ENCODE results near the gene CAND1.

CAND1 gene

DNA sequence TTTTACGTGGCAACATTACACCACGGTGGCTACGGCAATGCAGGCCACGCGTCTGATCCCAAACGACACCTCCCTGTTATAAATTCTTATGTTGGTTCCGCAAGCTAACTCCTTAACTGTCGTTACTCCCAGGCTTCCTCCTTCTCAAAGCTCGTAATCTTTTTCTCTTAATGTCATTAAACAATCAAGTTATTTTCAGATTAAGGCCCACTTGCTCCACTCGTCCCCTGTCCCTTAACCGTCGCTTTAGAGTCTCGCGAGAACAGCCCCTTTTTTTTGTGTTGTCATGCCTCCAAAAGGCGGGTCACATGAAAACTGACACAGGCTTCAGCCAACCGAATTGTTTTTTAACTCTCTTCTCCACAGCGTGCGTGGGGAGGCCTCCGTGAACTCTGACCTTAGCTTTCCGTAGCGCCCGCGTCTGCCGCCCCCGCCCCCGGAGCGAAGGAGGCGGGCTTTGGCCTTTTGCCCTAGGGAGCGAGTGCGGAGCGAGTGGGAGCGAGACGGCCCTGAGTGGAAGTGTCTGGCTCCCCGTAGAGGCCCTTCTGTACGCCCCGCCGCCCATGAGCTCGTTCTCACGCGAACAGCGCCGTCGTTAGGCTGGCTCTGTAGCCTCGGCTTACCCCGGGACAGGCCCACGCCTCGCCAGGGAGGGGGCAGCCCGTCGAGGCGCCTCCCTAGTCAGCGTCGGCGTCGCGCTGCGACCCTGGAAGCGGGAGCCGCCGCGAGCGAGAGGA lies at the start of gene CAND1:
CAND1 (plus strand) TSS at position 463 of the 737 bp plus-strand sequence. CDS start 360 bp downstream, outside the sequence.
- DNase-seq: peak; percentile 90 to 100 (median 98)

DNA sequence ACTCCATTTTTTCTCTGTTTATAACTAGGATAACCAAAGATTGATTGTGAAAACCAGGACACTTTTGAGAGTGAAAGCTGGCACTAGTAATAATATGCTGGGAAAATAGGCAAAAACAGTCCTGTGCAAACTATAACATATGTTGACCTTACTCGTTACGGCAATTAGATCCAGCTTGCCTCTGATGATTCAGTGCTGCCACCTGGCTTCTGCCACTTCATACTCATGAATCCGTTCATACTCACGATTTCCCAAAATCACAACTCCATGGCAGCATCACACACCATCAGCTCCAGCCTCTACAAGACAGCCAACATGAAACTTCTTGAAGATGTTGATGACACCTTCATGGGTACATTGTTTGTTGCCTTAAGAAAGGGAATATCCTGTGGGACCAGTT lies 49.1 kb upstream of the CAND1 start:
- peak in 5 of 58 donors; percentile 2 to 15 (median 6) for DNase-seq

DNA sequence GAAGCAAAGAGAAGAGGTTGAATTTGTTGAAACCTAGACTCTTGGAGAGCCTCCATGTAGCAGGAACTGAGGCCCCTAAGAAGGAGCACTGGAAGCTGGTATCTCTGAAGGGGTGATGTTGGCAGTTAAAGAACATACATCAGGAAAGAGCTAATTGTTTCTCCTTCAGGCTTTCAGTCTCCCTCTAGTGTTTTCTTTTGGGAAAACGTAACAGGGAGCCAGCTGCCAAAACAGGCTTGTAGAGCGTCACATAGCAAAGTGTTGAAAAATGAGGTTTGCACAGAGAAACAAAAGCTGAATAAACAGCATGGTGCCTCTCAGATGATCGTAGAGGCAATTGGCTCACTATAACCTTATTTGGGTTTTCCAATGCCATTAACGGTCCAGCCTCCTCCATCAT lies 46.9 kb upstream of the CAND1 start:
- peak in 3 of 58 donors; percentile 1 to 31 (median 1) for DNase-seq

- no peak for DNase-seq
These were observed 45.9 kb upstream of the CAND1 start for GRCh38 chr12:67223225-67223624.

GRCh38 chr12:67237231-67237630 lies 31.9 kb upstream of the CAND1 start:
- no peak for DNase-seq

DNA sequence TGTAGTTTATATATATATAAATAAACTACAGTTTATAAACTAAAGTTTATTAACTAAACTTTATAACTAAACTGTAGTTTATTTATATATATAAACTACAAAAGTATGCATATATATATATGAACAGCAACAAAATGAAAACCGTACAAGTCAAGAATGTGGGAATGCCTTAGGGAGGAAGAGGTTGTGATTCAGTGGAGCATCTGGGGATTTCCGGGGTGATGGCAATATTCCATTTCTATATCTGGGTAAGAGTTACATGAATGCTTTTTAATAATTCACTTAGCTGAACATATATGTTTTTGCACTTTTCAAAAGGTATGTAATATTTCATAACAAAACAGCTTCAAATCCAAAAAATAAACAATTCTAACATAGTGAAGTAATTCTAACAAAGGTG lies 30.1 kb upstream of the CAND1 start:
- DNase-seq: no peak

GRCh38 chr12:67241482-67241881 lies 27.7 kb upstream of the CAND1 start:
- DNase-seq: no peak

DNA sequence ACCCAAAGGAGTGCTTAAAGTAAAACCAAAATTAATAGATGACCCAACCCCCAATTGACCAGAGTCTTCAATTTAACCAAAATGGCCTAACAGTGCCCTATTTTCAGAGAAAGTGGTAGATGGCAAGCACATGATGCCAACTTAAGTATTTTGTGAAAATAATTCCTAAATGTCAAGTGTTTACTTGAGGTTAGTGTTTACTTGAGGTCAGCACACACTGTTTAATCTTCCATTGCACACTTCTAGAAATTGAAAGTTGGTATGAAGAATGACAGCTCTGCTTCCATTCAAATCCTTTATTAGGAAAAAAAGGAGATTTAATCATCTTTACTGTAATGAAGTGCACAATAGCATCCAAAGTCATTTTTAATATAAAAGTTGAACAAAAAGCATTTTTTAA lies 25.9 kb upstream of the CAND1 start:
- DNase-seq: no peak

DNA sequence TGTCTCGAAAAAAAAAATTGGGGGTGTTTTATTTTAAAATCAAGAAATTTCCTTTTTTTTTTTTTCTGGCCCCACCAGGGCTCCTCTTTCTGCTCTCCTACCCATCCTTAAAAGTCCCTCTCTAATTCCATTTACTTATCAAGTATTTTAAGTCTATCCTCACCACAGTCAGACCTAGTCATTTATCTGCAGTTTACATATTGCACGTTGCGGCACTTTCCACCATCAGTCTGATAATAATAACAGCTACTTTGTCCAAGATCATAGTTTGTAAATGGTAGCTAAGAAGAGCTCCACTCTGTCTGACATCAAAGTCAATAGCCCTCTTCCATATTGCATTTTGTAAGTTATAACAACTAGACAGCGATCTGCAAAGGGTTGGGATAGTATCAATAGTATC lies 23.6 kb upstream of the CAND1 start:
- DNase-seq: no peak

DNA sequence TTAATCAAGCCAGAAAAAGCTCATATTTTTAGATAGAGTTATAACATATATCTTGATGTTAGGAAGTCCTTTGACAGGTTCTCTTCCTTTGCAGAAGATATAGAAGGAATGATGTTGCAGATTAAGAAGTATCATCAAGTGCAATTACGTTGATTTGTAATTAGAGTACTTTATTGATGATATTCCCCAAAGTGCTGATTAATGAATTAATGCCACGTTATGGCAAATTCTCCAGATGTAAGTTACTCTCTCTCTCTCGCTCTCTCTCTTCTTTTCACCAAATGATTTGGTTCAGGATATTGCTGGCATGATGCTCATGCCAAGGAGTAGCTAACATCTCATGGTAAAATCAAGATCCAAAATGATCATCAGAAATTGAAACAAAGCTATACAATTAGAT lies 18.1 kb upstream of the CAND1 start:
- no peak for DNase-seq

- DNase-seq: no peak
These were observed 14.7 kb upstream of the CAND1 start for GRCh38 chr12:67254372-67255026.

DNA sequence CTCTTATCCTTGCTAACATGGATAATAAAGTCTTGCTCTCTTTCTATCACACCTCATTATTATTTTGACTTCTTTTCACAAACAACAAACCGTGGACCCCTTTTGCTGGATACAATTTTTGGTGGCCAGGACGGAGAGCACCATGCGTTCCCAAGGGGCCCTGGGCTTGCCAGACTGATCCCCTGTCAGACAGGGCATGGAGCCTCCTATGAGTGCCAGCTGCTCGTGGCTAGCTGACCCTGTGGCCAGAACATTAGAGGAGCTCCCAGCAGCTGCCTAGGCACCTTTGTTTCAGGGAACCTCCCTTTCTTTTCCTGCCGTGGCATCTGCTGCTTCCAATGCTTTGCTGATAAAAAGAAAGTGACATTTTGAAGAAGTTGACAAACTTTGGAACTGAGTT lies 12.5 kb upstream of the CAND1 start:
- DNase-seq: no peak

GRCh38 chr12:67263471-67263870 lies 5.7 kb upstream of the CAND1 start:
- DNase-seq: no peak

GRCh38 chr12:67268335-67268895 lies 743 bp upstream of the CAND1 start:
- peak; percentile 62 to 98 (median 93) for DNase-seq

DNA sequence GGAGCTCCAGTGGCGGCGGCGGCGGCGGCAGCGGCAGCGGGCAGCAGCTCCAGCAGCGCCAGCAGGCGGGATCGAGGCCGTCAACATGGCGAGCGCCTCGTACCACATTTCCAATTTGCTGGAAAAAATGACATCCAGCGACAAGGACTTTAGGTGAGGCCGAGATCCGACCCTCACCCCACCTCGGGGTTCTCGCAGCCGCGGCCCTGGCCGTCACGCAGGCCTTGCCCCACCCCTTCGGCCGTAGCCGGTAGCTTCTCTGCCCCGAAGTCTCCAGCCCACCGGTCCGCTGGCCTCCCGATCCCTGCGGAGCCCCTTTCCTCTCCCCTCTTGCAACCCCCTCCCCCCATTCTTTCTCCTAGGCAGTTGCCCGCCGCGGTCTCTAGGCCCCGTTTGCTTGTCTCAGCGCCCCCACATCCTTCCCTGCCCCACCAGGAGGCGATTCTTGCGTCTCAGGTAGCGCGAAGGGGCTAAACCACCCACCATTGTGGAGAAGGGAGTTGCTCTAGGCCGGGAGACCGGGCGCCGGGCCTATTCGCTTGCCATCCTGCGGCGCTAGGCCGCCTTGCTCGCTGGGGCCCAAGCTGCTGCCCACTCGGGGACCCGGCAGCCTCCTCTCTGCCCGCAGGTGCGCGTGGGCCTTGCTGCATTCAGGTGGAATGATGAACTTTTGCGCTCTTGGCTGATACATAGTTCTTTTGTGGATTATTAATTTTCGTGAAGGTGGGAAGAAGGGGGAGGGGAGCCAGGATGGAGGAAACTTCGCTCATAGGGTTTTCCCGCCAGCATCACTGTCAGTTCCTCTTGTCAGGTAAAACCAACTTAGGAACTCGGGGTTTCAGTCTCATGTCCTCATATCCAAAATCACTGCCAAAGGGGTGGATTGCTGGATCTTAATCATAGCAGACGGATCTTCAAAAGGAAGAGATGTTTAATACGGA lies 745 bp downstream of the CAND1 start:
- peak in 47 of 58 donors; percentile 18 to 79 (median 57) for DNase-seq

DNA sequence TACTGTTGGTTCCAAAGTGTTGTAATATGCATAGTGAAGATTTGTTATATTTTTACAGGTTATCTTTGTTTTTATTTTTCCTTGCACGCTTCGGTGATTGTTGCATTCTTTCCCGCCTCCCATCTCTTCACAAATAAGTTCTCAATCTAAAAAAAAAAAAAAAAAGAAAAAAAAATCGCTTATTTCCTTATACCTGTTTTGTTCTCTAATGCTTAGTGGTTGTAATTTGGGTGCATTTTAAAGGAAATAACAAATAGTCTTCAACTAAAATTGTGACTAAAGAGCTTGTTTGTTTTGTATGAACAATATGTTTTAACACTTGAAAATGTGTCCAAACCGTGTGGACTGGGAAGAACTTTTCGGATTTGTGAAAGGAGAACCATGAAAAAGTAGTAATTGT lies 1.5 kb downstream of the CAND1 start:
- no peak for DNase-seq

GRCh38 chr12:67271976-67272375 lies 2.8 kb downstream of the CAND1 start:
- no peak for DNase-seq

DNA sequence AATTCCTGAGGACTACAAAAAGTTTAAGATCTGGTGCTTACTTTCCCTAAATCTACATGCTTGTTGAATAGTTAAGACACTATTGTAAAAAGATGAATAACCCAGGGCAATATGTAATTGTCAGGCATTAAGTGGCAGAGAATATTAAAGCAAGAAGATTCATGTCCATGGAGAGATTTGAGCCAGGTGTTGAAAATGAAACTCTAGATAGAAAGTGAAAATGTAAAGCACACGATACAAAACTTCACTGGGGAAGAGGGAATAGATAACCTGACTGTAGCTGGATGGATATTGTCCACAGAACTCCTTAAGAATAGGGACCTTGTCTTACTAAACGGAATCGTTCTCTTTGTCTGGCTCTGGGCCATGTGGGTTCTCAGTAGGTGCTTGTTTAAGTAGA lies 5.0 kb downstream of the CAND1 start:
- DNase-seq: no peak

GRCh38 chr12:67275380-67275913 lies 6.3 kb downstream of the CAND1 start:
- DNase-seq: no peak

GRCh38 chr12:67276421-67276820 lies 7.3 kb downstream of the CAND1 start:
- no peak for DNase-seq

- DNase-seq: no peak
These were observed 10.5 kb downstream of the CAND1 start for GRCh38 chr12:67279637-67280036.
